Measurements from ENCODE around the gene TSKS.

The TSKS gene

GRCh38 chr19:49749055-49749716 is 13.9 kb downstream of the TSKS start:
- POLR2A ChIA-PET = no interaction called here
- TF ChIP-seq, protein P1, sequence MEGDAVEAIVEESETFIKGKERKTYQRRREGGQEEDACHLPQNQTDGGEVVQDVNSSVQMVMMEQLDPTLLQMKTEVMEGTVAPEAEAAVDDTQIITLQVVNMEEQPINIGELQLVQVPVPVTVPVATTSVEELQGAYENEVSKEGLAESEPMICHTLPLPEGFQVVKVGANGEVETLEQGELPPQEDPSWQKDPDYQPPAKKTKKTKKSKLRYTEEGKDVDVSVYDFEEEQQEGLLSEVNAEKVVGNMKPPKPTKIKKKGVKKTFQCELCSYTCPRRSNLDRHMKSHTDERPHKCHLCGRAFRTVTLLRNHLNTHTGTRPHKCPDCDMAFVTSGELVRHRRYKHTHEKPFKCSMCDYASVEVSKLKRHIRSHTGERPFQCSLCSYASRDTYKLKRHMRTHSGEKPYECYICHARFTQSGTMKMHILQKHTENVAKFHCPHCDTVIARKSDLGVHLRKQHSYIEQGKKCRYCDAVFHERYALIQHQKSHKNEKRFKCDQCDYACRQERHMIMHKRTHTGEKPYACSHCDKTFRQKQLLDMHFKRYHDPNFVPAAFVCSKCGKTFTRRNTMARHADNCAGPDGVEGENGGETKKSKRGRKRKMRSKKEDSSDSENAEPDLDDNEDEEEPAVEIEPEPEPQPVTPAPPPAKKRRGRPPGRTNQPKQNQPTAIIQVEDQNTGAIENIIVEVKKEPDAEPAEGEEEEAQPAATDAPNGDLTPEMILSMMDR (IDR thresholded peaks at IDR 0.05; ENCODE audit: control extremely low read depth, extremely low read depth, low read depth, missing control alignments) = no peak
- CTCF ChIA-PET = no interaction called here
- DNase-seq (ENCODE audit: extremely low spot score) = no peak

DNA sequence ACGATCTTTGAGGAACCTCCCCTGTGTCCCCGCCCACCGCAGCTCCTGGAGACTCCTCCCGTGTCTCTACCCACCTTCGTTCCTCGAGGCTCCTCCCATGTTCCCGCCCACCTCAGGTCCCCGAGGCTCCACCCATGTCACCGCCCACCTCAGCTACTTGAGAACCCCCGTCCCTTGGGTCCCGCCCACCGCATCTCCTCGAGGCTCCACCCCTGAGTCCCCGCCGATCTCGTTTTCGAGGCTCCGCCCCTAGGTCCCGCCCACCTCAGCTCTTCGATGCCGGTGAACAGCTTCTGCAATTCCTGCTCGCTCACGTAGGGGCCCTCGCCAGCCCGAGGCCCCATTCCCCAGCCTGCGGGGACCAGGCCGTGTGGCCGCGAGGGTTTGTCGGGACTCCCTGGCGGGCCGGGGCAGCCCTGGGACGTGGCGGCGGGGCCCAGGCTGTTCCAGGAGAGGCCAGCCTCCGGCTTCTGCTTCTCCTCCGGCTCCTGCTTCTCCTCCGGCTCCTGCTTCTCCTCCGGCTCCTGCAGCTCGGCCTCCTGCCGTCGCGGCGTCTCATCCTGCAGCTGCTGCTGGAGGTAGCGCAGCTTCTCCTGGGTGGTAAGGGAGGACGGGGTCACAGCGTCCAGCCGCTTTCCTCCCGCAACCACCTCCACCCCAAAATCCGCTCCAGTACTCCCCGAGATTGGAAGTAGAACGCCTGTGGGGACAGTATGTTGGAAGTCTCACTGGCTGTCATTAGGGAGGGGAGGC is 16.7 kb downstream of the TSKS start:
- POLR2A ChIA-PET = no interaction called here
- DNase-seq (ENCODE audit: extremely low spot score) = peak; percentile 38
- TF ChIP-seq, protein P1 (IDR thresholded peaks at IDR 0.05; ENCODE audit: control extremely low read depth, extremely low read depth, low read depth, missing control alignments) = no peak
- CTCF ChIA-PET = interaction anchor here (1.3 kb wide), 1 partner anchor 29 kb away, joined by 3 read pairs; no protein-coding TSS in a partner anchor

GRCh38 chr19:49744946-49745381 is 18.1 kb downstream of the TSKS start:
- DNase-seq (ENCODE audit: extremely low spot score) = no peak
- TF ChIP-seq, protein P1 (IDR thresholded peaks at IDR 0.05; ENCODE audit: control extremely low read depth, extremely low read depth, low read depth, missing control alignments) = no peak
- ChIA-PET CTCF (no interaction called here), POLR2A (no interaction called here)

DNA sequence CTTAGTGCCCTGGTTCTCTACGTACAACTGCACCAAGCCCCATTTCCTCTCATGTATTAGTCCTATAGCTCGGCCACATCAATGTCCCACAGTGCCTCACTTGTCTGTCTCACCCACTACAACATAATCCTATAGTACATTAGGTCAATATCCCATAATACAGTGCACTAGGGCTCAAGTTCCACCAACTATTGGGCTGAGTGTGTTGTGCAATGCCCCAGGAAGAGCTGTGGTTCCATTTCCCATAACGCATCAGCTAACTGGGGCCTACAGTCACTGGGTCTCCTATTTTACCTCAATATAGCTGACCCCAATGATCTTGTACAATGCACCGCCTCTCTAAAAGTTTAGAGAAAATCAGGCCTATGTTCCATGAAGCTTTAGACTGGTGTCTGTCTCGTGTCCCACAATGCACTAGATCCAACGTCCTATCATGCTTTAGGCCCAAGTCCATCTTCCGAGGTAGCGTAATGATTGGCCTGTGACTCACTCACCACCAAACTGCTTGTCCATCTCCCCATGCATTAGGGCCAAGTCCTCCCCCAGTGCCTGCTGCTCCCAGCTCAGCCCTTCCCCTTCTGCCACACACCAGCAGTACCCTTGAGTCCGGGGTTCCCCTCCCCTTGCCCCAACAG is 21.8 kb downstream of the TSKS start:
- ChIA-PET POLR2A (no interaction called here), CTCF (no interaction called here)
- TF ChIP-seq, protein P1 (IDR thresholded peaks at IDR 0.05; ENCODE audit: control extremely low read depth, extremely low read depth, low read depth, missing control alignments) = no peak
- DNase-seq (ENCODE audit: extremely low spot score) = no peak

DNA sequence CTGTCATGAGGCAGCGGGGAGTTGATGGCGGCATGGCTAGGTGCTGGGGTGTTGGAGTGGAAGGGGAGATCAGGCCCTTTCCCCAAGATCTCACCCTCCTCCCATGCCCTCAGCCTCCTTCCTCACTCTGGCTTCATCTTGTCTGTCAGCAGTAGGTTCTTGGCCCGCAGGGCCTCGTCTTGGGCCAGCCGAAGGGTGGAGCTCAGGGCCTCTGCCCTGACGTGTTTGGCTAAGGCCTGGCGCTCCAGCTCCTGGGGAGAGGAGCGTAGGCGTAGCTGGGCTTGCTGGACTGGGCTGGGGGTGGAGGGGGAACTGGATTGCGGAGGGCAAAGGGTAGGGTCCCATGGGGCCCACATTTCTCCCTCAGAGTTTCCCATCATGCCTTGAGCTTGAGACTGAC is 23.2 kb downstream of the TSKS start:
- TF ChIP-seq, protein P1 (IDR thresholded peaks at IDR 0.05; ENCODE audit: control extremely low read depth, extremely low read depth, low read depth, missing control alignments) = no peak
- no peak for DNase-seq (ENCODE audit: extremely low spot score)
- CTCF ChIA-PET = no interaction called here
- POLR2A ChIA-PET = no interaction called here

DNA sequence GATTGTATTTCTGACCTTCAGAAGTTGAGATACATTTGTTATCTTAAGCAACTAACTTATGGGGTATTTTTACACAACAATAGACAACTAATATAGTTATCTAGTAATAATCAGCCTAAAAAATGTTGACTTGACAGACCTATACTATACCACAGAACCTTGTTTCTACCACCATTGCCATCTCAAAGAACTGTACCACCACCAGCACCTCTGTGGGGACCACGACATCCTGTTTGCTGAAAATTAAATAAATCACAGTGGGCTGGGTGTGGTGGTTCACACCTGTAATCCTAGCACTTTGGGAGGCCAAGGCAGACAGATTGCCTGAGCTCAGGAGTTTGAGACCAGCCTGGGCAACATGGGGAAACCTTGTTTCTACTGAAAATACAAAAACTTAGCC is 24.0 kb downstream of the TSKS start:
- POLR2A ChIA-PET = no interaction called here
- CTCF ChIA-PET = no interaction called here
- TF ChIP-seq, protein P1 (IDR thresholded peaks at IDR 0.05; ENCODE audit: control extremely low read depth, extremely low read depth, low read depth, missing control alignments) = no peak
- DNase-seq (ENCODE audit: extremely low spot score) = no peak

Measured in GM10248 (cell line).